Muscle of back (tissue), 11 donors: Measurements from ENCODE around the gene APOB. TPM values are rescaled to one million over a fixed set of nuclear protein-coding genes. Genes with fewer than 3 reads are reported as not detected.
A peak's percentile ranks its signal among the peaks of the same experiment; 100 is the strongest.

Experiments
- DNase-seq, 3 donors: peaks; one replicate each; pipeline versions ENCODE4 v3.0.0 to v3.0.0-alpha.2; 2013
- polyA plus RNA-seq, 10 donors: library from polyadenylated mRNA; unstranded; fragments of 120-200 nt; gene quantifications; one replicate each; pipeline ENCODE4 v1.2.1, GENCODE V29; 2013; ENCODE audit not compliant: insufficient read length in 10 of 10

APOB gene
- polyA plus RNA-seq, 10 donors, result 0.01 to 1.4 (median 0.06) TPM

- no peak for DNase-seq
Observed at GRCh38 chr2:21005700-21006422, 38.0 kb downstream of the APOB start.

DNA sequence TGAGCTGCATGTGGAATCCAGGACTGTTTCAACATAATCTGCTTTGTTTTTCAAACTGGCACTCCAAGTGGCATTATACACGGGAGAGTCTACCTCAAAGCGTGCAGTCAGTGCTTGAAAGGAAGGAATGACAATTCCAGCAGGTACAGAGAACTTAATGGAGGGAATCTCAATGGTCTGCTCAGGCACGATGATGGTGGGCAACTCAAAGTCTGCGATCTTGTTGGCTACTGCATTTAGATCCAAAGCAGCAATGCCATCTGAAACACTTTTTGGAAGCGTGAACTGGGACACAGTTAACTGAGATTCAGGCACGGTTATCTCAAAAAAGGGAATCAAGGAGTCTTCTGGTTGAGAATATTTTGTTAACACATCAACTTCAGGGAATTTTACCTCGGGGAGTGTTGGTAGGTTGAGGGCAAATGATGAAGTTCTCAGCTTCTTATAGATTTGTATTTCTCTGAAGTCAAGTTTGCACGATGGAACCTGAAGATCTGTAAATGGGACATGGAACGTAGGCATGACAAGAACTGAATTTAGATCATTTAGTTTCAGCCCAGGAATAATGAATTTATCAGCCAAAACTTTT, 38.7 kb downstream of the APOB start:
- DNase-seq, result no peak

DNA sequence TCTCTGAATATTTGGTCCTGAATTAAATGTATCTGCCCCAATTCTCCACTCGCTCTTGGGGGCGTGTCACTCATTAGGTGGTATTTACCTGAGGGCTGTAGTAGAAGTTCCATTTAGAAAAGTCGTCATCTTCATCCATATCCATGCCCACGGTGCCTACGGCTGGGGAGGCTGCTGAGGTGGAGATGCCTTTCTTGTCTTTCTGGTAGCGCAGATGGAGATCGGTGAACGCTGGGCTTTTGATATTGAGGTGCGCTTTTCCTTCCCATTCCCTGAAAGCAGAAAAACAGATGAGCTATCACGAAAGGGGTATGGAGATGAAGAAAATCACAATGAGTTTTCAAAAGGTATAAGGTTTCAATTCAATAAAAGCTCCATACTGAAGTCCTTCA, 39.7 kb downstream of the APOB start:
- DNase-seq, result no peak

DNA sequence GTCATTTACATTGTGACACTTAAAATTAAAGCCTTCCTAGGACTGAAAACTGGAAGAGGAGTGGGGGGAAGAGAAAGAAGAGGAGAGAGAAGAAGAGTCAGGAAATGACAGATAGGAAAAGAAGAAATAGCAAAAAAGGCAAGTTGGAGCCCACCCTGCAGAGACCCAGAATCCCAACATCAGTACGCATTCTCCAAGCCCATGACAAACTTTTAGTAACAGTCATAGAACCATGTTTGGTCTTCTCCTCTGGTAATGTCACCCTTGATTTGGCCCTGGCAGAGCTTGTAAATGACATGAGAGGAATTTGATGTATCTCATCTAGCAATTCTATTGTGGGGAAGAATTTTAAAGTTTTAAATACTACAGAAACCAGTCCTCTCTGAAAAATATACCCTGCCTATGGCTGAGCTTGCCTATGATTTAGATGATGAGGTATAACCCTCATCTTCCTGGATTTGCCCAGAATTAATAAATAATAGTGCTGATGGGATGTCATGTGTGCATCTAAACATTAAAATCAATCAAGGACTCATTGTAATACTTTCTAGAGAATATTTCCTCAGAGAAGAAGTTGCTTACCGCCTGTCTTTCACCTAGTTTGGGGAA, 40.2 kb downstream of the APOB start:
- DNase-seq, result no peak

DNA sequence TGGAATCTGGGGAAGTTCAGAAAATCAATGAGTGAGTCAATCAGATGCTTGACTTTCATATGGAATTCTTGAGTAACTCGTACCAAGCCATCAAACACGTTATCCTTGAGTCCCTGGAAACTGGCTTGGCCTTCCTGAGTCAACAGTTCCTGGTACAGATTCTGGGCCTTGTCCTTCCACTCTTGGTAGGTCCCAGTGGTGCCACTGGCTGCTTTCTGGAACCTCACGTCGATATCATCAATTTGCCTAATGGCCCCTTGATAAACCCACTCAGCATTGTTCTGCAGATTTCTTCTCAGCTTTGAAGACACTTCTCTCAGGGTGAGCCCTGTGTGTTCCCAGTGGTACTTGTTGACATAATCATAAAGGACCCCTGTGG, 41.1 kb downstream of the APOB start:
- DNase-seq, result no peak

GRCh38 chr2:21001988-21002813, 41.7 kb downstream of the APOB start:
- DNase-seq, result no peak

GRCh38 chr2:21001225-21001946, 42.5 kb downstream of the APOB start:
- DNase-seq, result no peak

DNA sequence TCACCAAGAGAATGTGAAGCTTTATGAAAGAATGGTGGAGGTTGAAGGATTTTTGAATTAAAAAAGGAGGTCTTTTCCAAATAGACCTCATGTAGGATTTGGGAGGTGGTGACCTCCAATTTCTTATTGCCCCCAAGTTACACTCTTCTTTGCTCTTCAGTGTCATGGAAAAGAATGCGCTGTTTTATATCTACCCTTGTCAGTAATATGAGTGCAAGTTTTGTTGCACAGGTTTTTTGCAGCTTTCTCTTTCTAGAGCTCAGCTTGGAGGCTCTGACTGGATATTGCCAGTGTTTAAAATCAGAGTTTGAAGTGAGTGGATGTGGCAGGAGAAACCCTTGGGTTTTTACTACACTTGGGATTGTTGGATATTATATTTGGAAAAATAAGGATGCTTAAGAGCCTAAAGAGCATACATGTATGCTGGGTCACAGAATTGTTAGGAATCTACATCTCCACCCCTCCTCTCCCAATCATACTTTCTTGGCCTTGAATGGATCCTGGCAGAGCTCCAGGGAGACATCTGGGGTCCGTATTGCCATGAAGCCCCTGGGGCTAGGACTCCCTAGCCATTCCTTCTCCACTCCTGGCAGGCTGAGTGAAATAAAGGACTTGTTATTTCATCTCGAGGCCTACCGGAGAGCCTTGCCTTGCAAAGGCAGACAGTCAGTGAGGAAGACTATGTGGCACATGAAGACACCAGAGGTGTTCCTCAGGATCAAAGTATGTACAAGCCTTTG, 43.8 kb downstream of the APOB start:
- DNase-seq, result peak in 1 of 3 donors; percentile 73

DNA sequence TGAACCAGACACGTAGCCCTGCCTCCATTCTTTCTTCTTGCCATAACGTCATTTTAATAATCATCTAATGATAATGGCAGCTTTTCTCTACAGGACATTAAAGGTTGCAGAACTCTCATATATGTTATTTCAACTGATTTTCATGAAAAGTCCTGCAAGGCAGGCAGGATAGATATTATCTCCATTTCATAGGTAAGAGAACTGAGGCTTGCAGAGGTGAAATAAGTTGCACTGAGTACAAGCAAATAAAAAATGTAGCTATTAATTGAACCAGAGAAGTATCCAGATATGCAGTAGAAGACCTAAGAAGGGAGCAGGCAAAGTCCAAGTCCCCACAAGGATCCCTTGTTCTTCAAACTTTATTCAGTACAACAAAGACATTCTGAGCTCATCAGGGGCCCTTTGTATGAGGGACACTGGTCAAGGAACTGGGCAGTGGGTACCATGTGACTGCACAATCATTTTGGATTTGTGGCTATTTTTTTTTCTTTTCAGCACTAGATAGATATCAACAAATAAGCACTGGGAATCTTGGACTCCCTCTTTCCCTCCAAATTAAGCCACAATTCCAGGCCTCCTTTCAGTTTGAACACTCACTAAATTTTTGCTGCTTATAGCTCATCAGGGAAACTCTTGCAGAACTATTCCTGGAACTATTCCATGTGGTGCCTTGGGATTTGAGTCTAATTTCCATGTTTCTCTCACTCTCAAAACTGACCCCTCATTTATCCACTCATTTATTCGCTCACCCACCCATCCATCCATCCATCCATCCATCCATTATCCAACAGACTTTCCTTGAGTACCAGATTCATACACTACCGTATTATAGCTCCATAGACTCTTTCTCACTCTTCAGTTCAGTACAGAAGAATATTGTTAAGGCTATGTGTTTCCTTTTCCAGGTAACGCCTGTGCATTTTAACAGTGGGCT, 44.6 kb downstream of the APOB start:
- DNase-seq, result no peak

DNA sequence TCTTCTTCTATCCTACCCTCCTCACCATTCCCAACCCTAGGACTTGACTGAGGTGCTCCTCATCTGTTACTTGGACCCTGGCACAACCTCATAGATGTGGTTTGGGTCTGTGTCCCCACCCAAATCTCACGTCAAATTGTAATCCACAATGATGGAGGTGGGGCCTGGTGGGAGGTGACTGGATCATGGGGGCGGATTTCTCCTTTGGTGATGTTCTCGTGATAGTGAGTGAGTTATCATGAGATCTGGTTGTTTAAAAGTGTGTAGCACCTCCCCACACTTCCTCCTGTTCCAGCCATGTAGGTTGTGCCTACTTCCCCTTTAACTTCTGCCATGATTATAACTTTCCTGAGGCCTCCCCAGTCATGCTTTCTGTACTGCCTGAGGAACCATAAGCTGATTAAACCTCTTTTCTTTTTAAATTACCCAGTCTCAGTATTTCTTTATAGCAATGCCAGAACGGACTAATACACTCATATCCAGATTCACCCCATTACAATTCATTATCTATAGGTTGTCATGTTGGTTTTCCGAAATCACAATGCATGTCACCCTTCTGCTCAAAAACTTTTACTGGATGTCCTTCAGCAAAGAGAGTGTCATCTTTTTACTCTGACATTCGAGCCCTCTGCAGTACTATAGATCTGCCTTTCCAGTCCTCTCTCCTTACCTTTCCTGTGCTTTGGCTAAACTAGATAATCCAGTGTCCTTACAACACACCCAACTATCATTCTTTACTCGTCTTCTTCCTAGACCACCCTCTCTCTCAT, 45.7 kb downstream of the APOB start:
- no peak for DNase-seq

- no peak for DNase-seq
Observed at GRCh38 chr2:20994130-20994529, 49.7 kb downstream of the APOB start.

DNA sequence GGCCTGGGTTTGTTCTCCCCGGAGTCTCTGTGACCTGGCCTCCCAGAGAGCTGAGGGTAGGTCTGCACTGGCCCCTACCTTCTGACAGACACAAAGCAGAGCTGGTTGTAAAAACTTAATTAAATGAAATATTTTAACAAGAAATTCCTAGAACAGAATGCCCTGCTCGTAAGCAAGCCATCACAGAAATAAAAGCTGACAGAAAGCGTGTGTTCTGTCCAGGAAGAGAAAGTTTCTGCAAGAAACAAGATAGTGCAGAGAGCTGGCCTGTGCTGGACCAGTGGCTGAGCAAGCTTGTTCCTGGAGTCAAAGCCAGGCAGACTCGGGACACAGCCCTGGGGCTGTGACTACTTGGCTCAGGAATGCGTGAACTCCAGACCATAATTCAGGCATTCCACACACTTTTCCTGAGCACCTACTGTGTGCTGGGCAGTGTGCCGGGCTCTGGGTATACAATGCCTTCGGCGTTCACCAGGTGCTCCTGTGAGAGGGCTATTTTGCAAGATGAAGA, 51.6 kb downstream of the APOB start:
- peak in 1 of 3 donors; percentile 15 for DNase-seq

GRCh38 chr2:20990442-20991430, 53.1 kb downstream of the APOB start:
- no peak for DNase-seq

- DNase-seq, result no peak
Observed at GRCh38 chr2:20989404-20989803, 54.5 kb downstream of the APOB start.

GRCh38 chr2:20988905-20989304, 55.0 kb downstream of the APOB start:
- DNase-seq, result no peak

DNA sequence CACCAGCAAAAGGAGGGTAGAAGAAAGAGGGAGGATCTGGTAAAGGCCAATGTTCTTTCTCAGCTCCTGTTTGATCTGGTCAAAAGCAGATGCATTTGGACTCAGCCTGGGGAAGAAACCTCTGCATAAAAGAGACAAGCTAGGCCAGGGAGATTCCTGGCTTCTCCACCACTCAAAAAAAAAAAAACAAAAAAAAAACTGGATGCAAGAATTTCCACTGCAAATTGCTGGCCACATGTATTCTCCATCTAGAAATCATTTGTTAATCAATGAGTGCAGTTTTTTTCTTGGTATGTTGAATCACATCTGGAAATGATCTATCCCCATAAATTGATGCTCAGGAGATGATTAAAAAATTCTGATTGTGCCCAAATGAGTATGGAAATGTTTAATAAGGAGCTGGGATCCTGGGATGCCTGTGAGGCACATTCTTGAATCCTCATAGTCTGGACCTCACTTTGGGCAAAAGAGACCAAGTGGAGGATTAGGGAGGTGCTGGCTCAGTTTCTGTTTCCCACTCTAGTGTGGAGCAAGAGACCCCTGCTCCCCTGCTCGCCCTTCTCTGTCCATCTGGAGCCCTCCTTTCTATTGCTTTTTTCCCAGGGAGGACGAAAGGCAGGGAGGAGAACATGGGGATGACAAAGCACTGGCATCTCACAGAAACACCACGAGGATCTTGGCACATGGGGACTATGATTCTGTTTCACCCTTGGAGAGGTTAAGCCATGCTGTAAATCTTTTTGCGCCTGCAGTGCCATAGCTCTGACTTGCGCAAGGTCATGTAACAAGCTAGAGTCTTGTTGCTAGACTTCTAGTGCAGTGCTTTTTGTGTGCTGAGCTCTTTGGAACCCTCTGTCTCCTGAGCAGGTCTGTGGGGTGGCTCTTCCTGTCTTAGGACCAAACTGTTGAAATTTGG, 57.6 kb downstream of the APOB start:
- peak in 2 of 3 donors; percentile 66 to 75 for DNase-seq
